HG03432 (cell line): ENCODE data around the gene CPNE2.

Experiments used
- ATAC-seq: cut with Tn5 transposase; IDR thresholded peaks from one replicate; pipeline ENCODE4 v1.9.1; 2021; ENCODE audit warnings: mild to moderate bottlenecking, moderate library complexity; ENCODE audit not compliant: unreplicated experiment

Gene CPNE2

GRCh38 chr16:57123216-57123973 is 31.0 kb downstream of the CPNE2 start:
- no peak for ATAC-seq

DNA sequence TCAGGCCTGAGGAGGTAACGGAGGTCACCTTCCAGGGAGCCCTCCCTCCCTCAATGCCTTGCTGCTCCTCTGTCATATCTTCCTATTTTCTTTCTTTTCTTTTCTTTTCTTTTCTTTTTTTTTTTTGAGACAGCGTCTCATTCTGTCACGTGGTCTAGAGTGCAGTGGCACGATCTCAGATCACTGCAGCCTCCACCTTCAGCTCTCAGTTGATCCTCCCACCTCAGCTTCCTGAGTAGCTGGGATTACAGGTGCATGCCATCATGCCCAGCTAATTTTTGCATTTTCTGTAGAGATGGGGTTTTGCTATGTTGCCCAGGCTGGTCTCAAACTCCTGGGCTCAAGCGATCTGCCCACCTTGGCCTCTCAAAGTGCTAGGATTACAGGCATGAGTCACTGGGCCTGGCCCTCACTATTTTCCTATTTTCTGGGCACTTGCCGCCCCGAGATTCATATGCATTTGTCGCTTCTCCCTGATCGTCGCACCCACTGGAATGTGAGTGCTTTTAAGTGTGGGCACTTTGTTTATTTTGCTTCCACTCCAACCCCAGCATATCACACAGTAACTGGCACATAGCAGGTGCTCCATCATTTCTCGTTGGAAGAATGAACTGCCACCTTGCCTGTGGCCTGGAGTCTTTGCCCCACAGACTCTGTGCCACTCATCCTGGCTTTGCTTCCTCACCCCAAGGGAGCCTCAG is 31.7 kb downstream of the CPNE2 start:
- ATAC-seq: no peak

DNA sequence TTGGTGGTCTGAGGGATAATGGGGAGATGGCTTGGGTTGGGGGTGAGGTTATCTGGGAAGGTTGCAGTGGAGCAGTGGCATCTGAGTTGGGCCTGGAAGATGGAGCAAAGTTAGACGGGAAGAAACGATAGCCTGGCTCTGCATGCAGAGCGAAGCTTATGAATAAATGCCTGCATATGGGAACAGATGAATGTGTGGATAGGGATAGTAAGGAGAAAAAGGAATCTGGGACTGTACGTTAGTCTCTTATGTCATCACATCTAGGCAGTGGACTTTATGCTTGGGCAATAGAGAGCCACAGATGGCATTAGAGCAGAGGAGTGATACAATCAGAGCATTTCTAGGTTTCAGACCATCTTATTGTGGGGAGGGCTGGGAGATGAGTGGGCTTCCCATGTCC is 33.0 kb downstream of the CPNE2 start:
- no peak for ATAC-seq

DNA sequence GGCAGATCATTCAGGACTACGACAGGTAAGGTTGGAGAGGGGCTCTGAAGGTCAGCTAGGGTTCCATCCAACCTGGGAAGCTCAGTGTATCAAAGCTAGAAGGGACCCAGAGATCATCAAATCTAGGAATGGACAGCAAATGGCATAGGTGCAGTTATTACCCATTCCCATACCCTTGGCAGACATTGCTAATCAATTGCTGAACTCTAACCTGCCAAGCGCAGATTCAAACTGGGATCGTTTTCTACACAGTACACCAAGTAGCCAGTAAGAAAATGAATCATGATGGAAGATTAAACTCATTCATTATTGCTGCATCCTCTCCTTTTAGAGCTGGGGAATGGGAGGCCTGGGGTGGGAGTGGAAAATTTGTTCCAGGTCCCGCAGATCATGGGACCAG is 33.6 kb downstream of the CPNE2 start:
- no peak for ATAC-seq

GRCh38 chr16:57126411-57126810 is 34.0 kb downstream of the CPNE2 start:
- ATAC-seq: no peak

- peak; percentile 50 for ATAC-seq
Measured at GRCh38 chr16:57127037-57127763, 34.8 kb downstream of the CPNE2 start.

GRCh38 chr16:57127836-57128235 is 35.5 kb downstream of the CPNE2 start:
- peak; percentile 6 for ATAC-seq

DNA sequence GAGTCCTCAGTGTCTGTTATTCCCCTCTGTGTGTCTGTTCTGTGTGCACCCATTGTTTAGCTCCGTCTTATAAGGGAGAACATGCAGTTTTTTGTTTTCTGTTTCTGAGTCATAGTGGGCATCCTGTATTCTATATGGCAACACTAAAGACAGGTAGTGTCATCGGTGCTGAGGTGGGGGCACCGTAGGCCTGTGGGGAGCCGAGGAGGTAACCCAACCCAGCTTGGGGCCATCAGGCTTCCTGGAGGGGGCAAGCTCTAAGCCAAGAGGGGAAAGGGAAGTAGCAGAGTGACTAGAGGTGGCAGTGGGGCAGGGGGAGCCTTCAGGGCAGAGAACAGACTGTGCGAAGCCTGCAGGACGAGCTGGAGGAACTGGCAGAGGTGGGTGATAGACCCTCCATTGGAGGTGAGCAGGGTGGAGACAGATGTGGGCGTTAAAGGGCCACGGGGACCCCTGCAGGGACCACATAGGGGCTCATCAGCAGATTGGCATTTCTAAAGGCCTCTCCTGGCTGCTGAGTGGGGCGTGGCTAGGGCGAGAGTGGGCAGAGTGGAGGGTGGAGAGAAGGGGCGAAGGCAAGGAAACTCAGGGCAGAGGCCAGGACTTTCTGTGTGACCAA is 36.5 kb downstream of the CPNE2 start:
- ATAC-seq: no peak

GRCh38 chr16:57130950-57131321 is 38.6 kb downstream of the CPNE2 start:
- ATAC-seq: no peak

DNA sequence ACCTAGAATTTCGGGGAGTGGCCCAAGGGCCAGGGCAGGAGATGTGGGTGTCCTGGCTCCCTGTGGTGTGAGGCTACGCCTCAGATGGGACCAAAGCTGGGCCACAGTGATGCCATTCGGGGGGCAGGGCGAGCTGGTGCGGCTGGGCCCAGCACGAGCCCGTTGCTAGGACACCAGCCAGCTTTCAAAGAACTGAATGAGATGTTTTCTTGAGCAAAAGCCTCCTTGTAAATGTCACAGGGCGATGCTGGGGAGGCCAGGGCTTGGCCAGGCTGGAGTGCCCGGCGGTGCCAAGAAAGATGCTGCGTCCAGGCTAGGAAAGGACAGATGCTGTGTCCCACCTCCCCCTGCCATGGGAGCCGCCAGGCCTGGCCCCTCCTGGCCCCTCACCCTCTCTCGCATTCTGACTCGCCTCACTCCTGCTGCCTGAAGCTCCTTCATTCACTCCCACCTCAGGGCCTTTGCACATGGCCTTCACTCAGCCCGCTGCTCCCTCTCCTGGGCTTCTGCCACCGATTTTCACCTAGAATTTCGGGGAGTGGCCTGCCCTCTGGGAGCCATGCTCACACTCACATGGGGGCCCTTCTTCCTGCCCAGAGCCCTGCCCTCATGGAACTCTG is 39.1 kb downstream of the CPNE2 start:
- ATAC-seq: no peak

- ATAC-seq: no peak
Measured at GRCh38 chr16:57132470-57132869, 40.1 kb downstream of the CPNE2 start.

GRCh38 chr16:57133031-57133430 is 40.6 kb downstream of the CPNE2 start:
- no peak for ATAC-seq

DNA sequence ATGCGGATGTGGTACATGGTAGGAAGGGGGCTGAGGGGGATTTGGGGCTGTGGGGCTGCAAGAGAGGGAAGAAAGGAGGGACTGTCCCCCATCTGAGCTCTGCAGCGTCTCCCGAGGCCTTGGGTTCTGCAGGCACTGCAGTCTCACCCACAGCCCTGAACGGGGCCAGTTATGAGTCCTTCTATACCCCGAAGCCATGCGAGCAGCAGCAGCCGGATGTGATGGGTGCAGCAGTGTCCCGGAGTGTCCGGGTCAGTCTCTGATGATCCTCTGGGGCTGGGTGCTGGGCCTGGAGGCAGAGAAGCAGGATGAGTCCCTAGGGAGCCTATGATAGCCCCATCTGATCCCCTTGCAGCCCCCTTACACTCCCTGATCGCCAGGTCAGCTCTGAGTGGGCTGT is 41.5 kb downstream of the CPNE2 start:
- no peak for ATAC-seq

DNA sequence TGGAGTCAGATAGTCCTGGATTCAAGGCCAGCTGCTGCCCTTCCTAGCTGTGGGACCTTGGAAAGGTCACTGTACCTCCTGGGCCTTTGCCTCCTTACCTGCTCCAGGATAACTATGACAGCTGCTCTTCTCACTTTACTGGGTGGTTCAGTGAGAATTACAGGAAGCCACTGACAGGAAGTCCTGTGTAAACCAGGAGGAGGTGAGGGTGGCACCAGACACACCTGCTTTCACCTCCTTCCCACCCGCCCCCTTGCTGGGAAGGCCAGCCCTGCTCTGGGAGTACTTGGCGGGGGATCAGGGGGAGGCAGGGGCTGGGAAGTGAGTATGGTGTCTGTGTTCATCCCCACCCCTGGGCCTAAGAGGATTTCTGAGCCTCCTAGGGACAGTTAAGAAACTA is 42.6 kb downstream of the CPNE2 start:
- no peak for ATAC-seq

- no peak for ATAC-seq
Measured at GRCh38 chr16:57137043-57137442, 44.7 kb downstream of the CPNE2 start.

GRCh38 chr16:57137566-57138273 is 45.3 kb downstream of the CPNE2 start:
- ATAC-seq: no peak

GRCh38 chr16:57138281-57138935 is 46.0 kb downstream of the CPNE2 start:
- ATAC-seq: no peak

- no peak for ATAC-seq
Measured at GRCh38 chr16:57140931-57141668, 48.7 kb downstream of the CPNE2 start.
